ENCODE data around the gene CTDP1. TPM values are rescaled to one million over a fixed set of nuclear protein-coding genes. Genes with fewer than 3 reads are reported as not detected.

The CTDP1 gene
- total RNA-seq, 1 donor from 2014 or later, result 23.3 TPM

DNA sequence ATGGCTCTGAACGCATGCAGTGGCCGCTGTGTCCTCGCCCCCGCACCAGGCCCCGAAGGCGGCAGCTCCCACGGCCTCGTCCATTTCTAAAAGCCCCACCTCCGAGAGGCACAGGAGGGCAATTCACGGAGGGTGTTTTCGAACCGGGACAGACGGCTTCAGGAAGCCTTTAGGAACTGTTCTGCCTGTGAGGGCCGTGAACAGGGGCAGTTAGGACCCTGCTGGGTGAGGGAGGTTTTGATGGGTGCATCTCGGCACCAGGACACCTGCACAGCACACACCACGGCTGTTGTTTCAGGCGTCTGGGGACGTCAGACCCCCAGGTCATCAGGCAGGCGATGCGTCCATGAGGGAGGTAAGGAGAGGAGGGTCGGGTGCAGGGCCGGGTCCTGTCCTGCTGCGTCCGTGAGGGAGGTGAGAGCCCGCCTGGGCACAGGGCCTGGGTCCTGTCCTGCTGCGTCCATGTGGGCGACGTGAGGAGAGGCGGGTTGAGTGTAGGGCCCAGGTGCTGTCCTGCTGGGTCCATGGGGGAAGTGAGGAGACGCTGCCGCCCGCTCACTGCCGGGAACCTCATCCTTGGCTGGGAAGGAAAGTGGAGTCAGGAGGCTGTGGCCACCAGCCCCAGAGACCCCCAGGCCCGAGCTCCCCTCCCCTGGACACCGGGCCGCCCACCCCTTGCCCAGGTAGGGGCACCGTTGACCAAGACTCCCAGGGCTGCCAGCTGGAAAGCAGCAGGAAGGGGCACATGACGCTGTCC, 92.7 kb downstream of the CTDP1 start:
- Histone ChIP-seq H3K27ac (no peak overlapping the region), H3K4me1 (no peaks in the 10 kb centered on the region), H3K27me3 (no peaks in the 10 kb centered on the region), H3K9me3 (no peaks in the 10 kb centered on the region), H3K4me3 (no peak overlapping the region), H3K36me3 (no peaks in the 10 kb centered on the region)
- intact Hi-C loops (cut with DNase I), result no loop called here
- no peak for TF ChIP-seq POLR2AphosphoS5 (IDR thresholded peaks at IDR 0.05; ENCODE audit: insufficient read depth in 1 of 2, low read depth in 1 of 2)
- no peak for DNase-seq (ENCODE audit: extremely low spot score in 2 of 2)

- DNase-seq (ENCODE audit: extremely low spot score in 2 of 2), result no peak
- no peaks in the 10 kb centered on the region for H3K27me3 ChIP-seq
- H3K4me3 ChIP-seq, result no peak overlapping the region
- no peaks in the 10 kb centered on the region for H3K9me3 ChIP-seq
- TF ChIP-seq POLR2A (IDR thresholded peaks at IDR 0.05) (no peak), POLR2AphosphoS5 (IDR thresholded peaks at IDR 0.05; ENCODE audit: insufficient read depth in 1 of 2, low read depth in 1 of 2) (no peak)
- TF ChIP-seq, protein P1, sequence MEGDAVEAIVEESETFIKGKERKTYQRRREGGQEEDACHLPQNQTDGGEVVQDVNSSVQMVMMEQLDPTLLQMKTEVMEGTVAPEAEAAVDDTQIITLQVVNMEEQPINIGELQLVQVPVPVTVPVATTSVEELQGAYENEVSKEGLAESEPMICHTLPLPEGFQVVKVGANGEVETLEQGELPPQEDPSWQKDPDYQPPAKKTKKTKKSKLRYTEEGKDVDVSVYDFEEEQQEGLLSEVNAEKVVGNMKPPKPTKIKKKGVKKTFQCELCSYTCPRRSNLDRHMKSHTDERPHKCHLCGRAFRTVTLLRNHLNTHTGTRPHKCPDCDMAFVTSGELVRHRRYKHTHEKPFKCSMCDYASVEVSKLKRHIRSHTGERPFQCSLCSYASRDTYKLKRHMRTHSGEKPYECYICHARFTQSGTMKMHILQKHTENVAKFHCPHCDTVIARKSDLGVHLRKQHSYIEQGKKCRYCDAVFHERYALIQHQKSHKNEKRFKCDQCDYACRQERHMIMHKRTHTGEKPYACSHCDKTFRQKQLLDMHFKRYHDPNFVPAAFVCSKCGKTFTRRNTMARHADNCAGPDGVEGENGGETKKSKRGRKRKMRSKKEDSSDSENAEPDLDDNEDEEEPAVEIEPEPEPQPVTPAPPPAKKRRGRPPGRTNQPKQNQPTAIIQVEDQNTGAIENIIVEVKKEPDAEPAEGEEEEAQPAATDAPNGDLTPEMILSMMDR (IDR thresholded peaks at IDR 0.05), result no peak
- H3K27ac ChIP-seq, result no peak overlapping the region
- H3K4me1 ChIP-seq, result no peaks in the 10 kb centered on the region
- no peaks in the 10 kb centered on the region for H3K36me3 ChIP-seq
- intact Hi-C loops (cut with DNase I), result no loop called here
These were observed 93.5 kb downstream of the CTDP1 start for GRCh38 chr18:79772865-79773696.

- Histone ChIP-seq H3K27me3 (no peaks in the 10 kb centered on the region), H3K27ac (no peak overlapping the region), H3K9me3 (no peaks in the 10 kb centered on the region), H3K4me1 (no peaks in the 10 kb centered on the region), H3K4me3 (no peak overlapping the region), H3K36me3 (no peaks in the 10 kb centered on the region)
- intact Hi-C loops (cut with DNase I), result no loop called here
- TF ChIP-seq POLR2AphosphoS5 (IDR thresholded peaks at IDR 0.05; ENCODE audit: insufficient read depth in 1 of 2, low read depth in 1 of 2), result no peak
- TF ChIP-seq POLR2A (IDR thresholded peaks at IDR 0.05), result no peak
- TF ChIP-seq, protein P1 (IDR thresholded peaks at IDR 0.05), result no peak
- no peak for DNase-seq (ENCODE audit: extremely low spot score in 2 of 2)
These were observed 94.5 kb downstream of the CTDP1 start for GRCh38 chr18:79774111-79774510.

- no peak overlapping the region for H3K4me3 ChIP-seq
- intact Hi-C loops (cut with DNase I), result no loop called here
- H3K27ac ChIP-seq, result no peak overlapping the region
- no peak for TF ChIP-seq POLR2AphosphoS5 (IDR thresholded peaks at IDR 0.05; ENCODE audit: insufficient read depth in 1 of 2, low read depth in 1 of 2)
- no peaks in the 10 kb centered on the region for H3K4me1 ChIP-seq
- no peaks in the 10 kb centered on the region for H3K27me3 ChIP-seq
- DNase-seq (ENCODE audit: extremely low spot score in 2 of 2), result no peak
- no peaks in the 10 kb centered on the region for H3K9me3 ChIP-seq
- H3K36me3 ChIP-seq, result no peaks in the 10 kb centered on the region
These were observed 96.0 kb downstream of the CTDP1 start for GRCh38 chr18:79775441-79776221.

- intact Hi-C loops (cut with DNase I), result no loop called here
- no peak for TF ChIP-seq POLR2AphosphoS5 (IDR thresholded peaks at IDR 0.05; ENCODE audit: insufficient read depth in 1 of 2, low read depth in 1 of 2)
- TF ChIP-seq, protein P1 (IDR thresholded peaks at IDR 0.05), result no peak
- TF ChIP-seq POLR2A (IDR thresholded peaks at IDR 0.05), result no peak
- no peak overlapping the region for H3K27ac ChIP-seq
- H3K9me3 ChIP-seq, result no peaks in the 10 kb centered on the region
- no peaks in the 10 kb centered on the region for H3K4me1 ChIP-seq
- no peak overlapping the region for H3K4me3 ChIP-seq
- no peaks in the 10 kb centered on the region for H3K27me3 ChIP-seq
- H3K36me3 ChIP-seq, result no peaks in the 10 kb centered on the region
- DNase-seq (ENCODE audit: extremely low spot score in 2 of 2), result no peak
These were observed 97.1 kb downstream of the CTDP1 start for GRCh38 chr18:79776674-79777073.
